H1 (cell line): ENCODE data around the gene TBCA. TPM values are rescaled to one million over a fixed set of nuclear protein-coding genes. Genes with fewer than 3 reads are reported as not detected.

Experiments
- CTCF ChIA-PET: fragments of 300-600 bp; sonication (Branson Sonifier 250); formaldehyde crosslinking; loops from one replicate; lab custom pipeline; 2021; ENCODE audit not compliant: partially characterized antibody; lab: Charles Lee
- POLR2A ChIA-PET: fragments of 300-600 bp; sonication (Branson Sonifier 250); formaldehyde crosslinking; loops from one replicate; lab custom pipeline; 2021; ENCODE audit warnings: inconsistent platforms; ENCODE audit not compliant: partially characterized antibody; lab: Charles Lee
- DNase-seq, 2 experiments: peaks; one replicate each; pipeline versions ENCODE4 v3.0.0 to v3.0.0-alpha.2; 2010 to 2022; ENCODE audit warnings: low spot score in 2 of 2, low read depth in 1 of 2, mixed read lengths in 1 of 2
- FAIRE-seq: peaks from 2 replicates; lab custom pipeline; 2011; peaks lifted over from hg19 to GRCh38; lab: Jason Lieb, UNC
- H2AFZ ChIP-seq: 2 replicates; pipeline ENCODE4 v1.8.1; 2012; ENCODE audit warnings: low read length, inconsistent platforms
- H2AK5ac ChIP-seq: 2 replicates; pipeline ENCODE4 v1.6.1; 2013; ENCODE audit warnings: low read depth, low read length
- H2BK120ac ChIP-seq: replicated peaks from 2 replicates; pipeline ENCODE3; 2013; ENCODE audit warnings: low read depth, low read length, inconsistent platforms
- H2BK12ac ChIP-seq: 2 replicates; pipeline ENCODE4 v1.6.1; 2013; ENCODE audit warnings: low read depth, low read length
- H2BK15ac ChIP-seq: 2 replicates; pipeline ENCODE4 v1.6.1; 2013; ENCODE audit warnings: low read length
- H2BK20ac ChIP-seq: 2 replicates; pipeline ENCODE4 v1.6.1; 2013; ENCODE audit warnings: low read length
- H2BK5ac ChIP-seq: 2 replicates; pipeline ENCODE4 v1.6.1; 2013; ENCODE audit warnings: low read depth, low read length
- H3K14ac ChIP-seq: 2 replicates; pipeline ENCODE4 v1.6.1; 2013; ENCODE audit warnings: inconsistent platforms; ENCODE audit not compliant: insufficient read length
- H3K18ac ChIP-seq: 2 replicates; pipeline ENCODE4 v1.6.1; 2013; ENCODE audit warnings: low read length; ENCODE audit errors: extremely low read depth
- H3K23ac ChIP-seq: 2 replicates; pipeline ENCODE4 v1.6.1; 2013; ENCODE audit warnings: inconsistent platforms; ENCODE audit not compliant: insufficient read length
- H3K23me2 ChIP-seq: 2 replicates; pipeline ENCODE4 v1.6.1; 2013; ENCODE audit warnings: low read depth, low read length
- H3K27ac ChIP-seq: 2 replicates; pipeline ENCODE4 v1.6.1; 2011; ENCODE audit warnings: low read depth, low read length, inconsistent platforms
- H3K27me3 ChIP-seq, 4 experiments: replicated peaks in 1 of 4; 1 replicate in 1 of 4; 2 replicates in 3 of 4; pipeline versions ENCODE4 v1.6.1 to v1.8.1; 2011 to 2013; ENCODE audit warnings: low read length in 3 of 4, mild to moderate bottlenecking in 3 of 4, inconsistent platforms in 2 of 4, mixed read lengths in 2 of 4, moderate library complexity in 1 of 4; ENCODE audit not compliant: control insufficient read depth in 3 of 4, insufficient read depth in 3 of 4; ENCODE audit errors: extremely low read depth in 1 of 4
- H3K36me3 ChIP-seq, 4 experiments: 2 replicates each; pipeline versions ENCODE4 v1.6.1 to v1.8.1; 2011 to 2013; ENCODE audit warnings: mild to moderate bottlenecking in 4 of 4, low read length in 3 of 4, moderate library complexity in 2 of 4, control low read depth in 1 of 4, inconsistent platforms in 1 of 4; ENCODE audit not compliant: insufficient read depth in 4 of 4, control insufficient read depth in 2 of 4
- H3K4ac ChIP-seq: replicated peaks from 2 replicates; pipeline ENCODE3; 2013; ENCODE audit warnings: low read length, low read depth, mixed read lengths, inconsistent platforms; ENCODE audit not compliant: insufficient read length
- H3K4me1 ChIP-seq, 4 experiments: replicated peaks in 1 of 4; 1 replicate in 1 of 4; 2 replicates in 3 of 4; pipeline versions ENCODE4 v1.6.1 to v1.8.1; 2011 to 2013; ENCODE audit warnings: low read length in 3 of 4, inconsistent platforms in 2 of 4, mixed read lengths in 1 of 4; ENCODE audit not compliant: insufficient read depth in 4 of 4, control insufficient read depth in 3 of 4
- H3K4me2 ChIP-seq, 2 experiments: 2 replicates each; pipeline versions ENCODE4 v1.6.1 to v1.8.1; 2011 to 2013; ENCODE audit warnings: low read depth in 2 of 2, low read length in 2 of 2, control low read depth in 1 of 2, inconsistent platforms in 1 of 2, mild to moderate bottlenecking in 1 of 2; ENCODE audit not compliant: insufficient read depth in 1 of 2
- H3K4me3 ChIP-seq, 4 experiments: fragments of 200-600, 300-600 bp in 1 of 4; sonication (generic), shearing (Covaris generic), sonication (Bioruptor Twin) in 1 of 4; 2 replicates each; pipeline versions ENCODE4 v1.5.1 to v1.8.1; 2011 to 2016; ENCODE audit warnings: low read length in 4 of 4, low read depth in 3 of 4, control low read depth in 2 of 4, inconsistent platforms in 2 of 4, mild to moderate bottlenecking in 2 of 4, mixed read lengths in 1 of 4, moderate library complexity in 1 of 4; ENCODE audit not compliant: insufficient read depth in 2 of 4; ENCODE audit errors: extremely low read depth in 1 of 4
- H3K56ac ChIP-seq: replicated peaks from 2 replicates; pipeline ENCODE3; 2013; ENCODE audit warnings: low read depth, mild to moderate bottlenecking, mixed read lengths, low read length, inconsistent platforms; ENCODE audit not compliant: insufficient read length
- H3K79me1 ChIP-seq: 2 replicates; pipeline ENCODE4 v1.6.1; 2013; ENCODE audit warnings: low read depth, low read length, control low read depth
- H3K79me2 ChIP-seq, 2 experiments: 2 replicates each; pipeline versions ENCODE4 v1.6.1 to v1.8.1; 2012 to 2013; ENCODE audit warnings: low read length in 2 of 2, mild to moderate bottlenecking in 2 of 2, inconsistent platforms in 1 of 2; ENCODE audit not compliant: insufficient read depth in 2 of 2, control insufficient read depth in 1 of 2
- H3K9ac ChIP-seq, 4 experiments: replicated peaks in 1 of 4; 1 replicate in 1 of 4; 2 replicates in 3 of 4; pipeline versions ENCODE4 v1.6.1 to v1.8.1; 2011 to 2013; ENCODE audit warnings: low read depth in 3 of 4, low read length in 3 of 4, control low read depth in 2 of 4, mild to moderate bottlenecking in 2 of 4, moderate library complexity in 2 of 4, inconsistent platforms in 1 of 4; ENCODE audit errors: extremely low read depth in 1 of 4
- H3K9me3 ChIP-seq, 2 experiments: 2 replicates each; pipeline versions ENCODE4 v1.6.1 to v1.8.1; 2012 to 2013; ENCODE audit warnings: mild to moderate bottlenecking in 2 of 2, moderate library complexity in 2 of 2, control low read depth in 1 of 2, inconsistent platforms in 1 of 2, low read depth in 1 of 2, low read length in 1 of 2, mixed read lengths in 1 of 2; ENCODE audit not compliant: insufficient read depth in 2 of 2
- H4K20me1 ChIP-seq, 2 experiments: replicated peaks in 1 of 2; 2 replicates each; pipeline versions ENCODE3 to v1.8.1; 2011 to 2013; ENCODE audit warnings: inconsistent platforms in 2 of 2, low read length in 2 of 2, mild to moderate bottlenecking in 1 of 2; ENCODE audit not compliant: insufficient read depth in 2 of 2, control insufficient read depth in 1 of 2
- H4K5ac ChIP-seq: 2 replicates; pipeline ENCODE4 v1.6.1; 2013; ENCODE audit warnings: low read length, low read depth, mixed read lengths, inconsistent platforms; ENCODE audit not compliant: insufficient read length
- H4K8ac ChIP-seq: 2 replicates; pipeline ENCODE4 v1.8.0; 2013; ENCODE audit warnings: mild to moderate bottlenecking, moderate library complexity, low read length, inconsistent platforms; ENCODE audit not compliant: insufficient read depth; ENCODE audit errors: extremely low read depth
- H4K91ac ChIP-seq: replicated peaks from 2 replicates; pipeline ENCODE3; 2013; ENCODE audit warnings: low read length, mixed read lengths, inconsistent platforms; ENCODE audit not compliant: insufficient read length
- BACH1 ChIP-seq: IDR thresholded peaks from 2 replicates; pipeline ENCODE4 v1.6.1; 2012; ENCODE audit warnings: low read length, improper control_type of control experiment
- CEBPB ChIP-seq: IDR thresholded peaks from 2 replicates; pipeline ENCODE4 v1.6.1; 2012; ENCODE audit warnings: low read depth, low read length
- EP300 ChIP-seq, 2 experiments: IDR thresholded peaks; 1 replicate in 1 of 2; 2 replicates in 1 of 2; pipeline ENCODE4 v1.6.1; 2011 to 2012; ENCODE audit warnings: low read depth in 2 of 2, low read length in 2 of 2, mild to moderate bottlenecking in 2 of 2, borderline replicate concordance in 1 of 2, inconsistent platforms in 1 of 2, moderate library complexity in 1 of 2
- FOSL1 ChIP-seq: IDR thresholded peaks from 2 replicates; pipeline ENCODE4 v1.6.1; 2011; ENCODE audit warnings: mild to moderate bottlenecking, low read depth, low read length, moderate library complexity; ENCODE audit not compliant: insufficient read depth
- JUND ChIP-seq: IDR thresholded peaks from 2 replicates; pipeline ENCODE4 v1.6.1; 2011; ENCODE audit warnings: mild to moderate bottlenecking, improper control_type of control experiment, low read length
- RNF2 ChIP-seq: fragments of 200-900, 300-1000 bp; sonication (generic); IDR thresholded peaks from 2 replicates; pipeline ENCODE4 v1.7.1; 2016; ENCODE audit warnings: borderline replicate concordance, low read depth, mild to moderate bottlenecking, antibody characterized with exemption, low read length; ENCODE audit not compliant: poor library complexity, severe bottlenecking; ENCODE audit errors: missing control alignments
- RXRA ChIP-seq: IDR thresholded peaks from 2 replicates; pipeline ENCODE4 v1.6.1; 2011; ENCODE audit warnings: low read depth, mild to moderate bottlenecking, low read length, moderate library complexity; ENCODE audit not compliant: insufficient read depth
- TBP ChIP-seq: IDR thresholded peaks from 2 replicates; pipeline ENCODE4 v1.6.1; 2011; ENCODE audit warnings: low read depth, low read length, improper control_type of control experiment
- TCF12 ChIP-seq: IDR thresholded peaks from 2 replicates; pipeline ENCODE4 v1.6.1; 2011; ENCODE audit warnings: low read depth, mild to moderate bottlenecking, low read length
- WGBS, 2 experiments: shearing (Covaris generic) in 1 of 2; methylation state at CpG; one replicate each; pipeline versions ENCODE4 v1.1.6 to v1.1.7; 2013 to 2015; ENCODE audit warnings: low lambda C conversion rate in 2 of 2, mixed read lengths in 2 of 2, inconsistent platforms in 1 of 2, low coverage in 1 of 2, missing lambda C conversion rate in 1 of 2; ENCODE audit not compliant: insufficient replicate concordance in 2 of 2, insufficient coverage in 1 of 2, insufficient read length in 1 of 2; ENCODE audit errors: extremely low coverage in 1 of 2, missing lambda C conversion rate in 1 of 2; 5-methylcytosine and 5-hydroxymethylcytosine counted together
- polyA plus RNA-seq, 7 experiments: library from polyadenylated mRNA; depleted of rRNA in 3 of 7; stranded (reverse) in 5 of 7; unstranded in 2 of 7; fragments of >200 nt in 5 of 7; fragments of 200-250 nt in 2 of 7; gene quantifications; 1 replicate in 5 of 7; 2 replicates in 1 of 7; 4 replicates in 1 of 7; pipeline versions ENCODE4 v1.2.1 to v1.2.3, GENCODE V29; 2011 to 2013; ENCODE audit warnings: missing spikeins in 2 of 7, mixed read lengths in 2 of 7
- total RNA-seq: library from RNA; stranded (reverse); fragmentation: NEBNext Ultra II Directional; extraction: Animal tissue kit (Norgen Biotek cat#: 25700); gene quantifications from 2 replicates; pipeline ENCODE4 v1.2.1, GENCODE V29; 2021
- TF ChIP-seq, protein P1 (sequence below): IDR thresholded peaks from 2 replicates; pipeline ENCODE4 v1.6.1; 2012; ENCODE audit warnings: low read length, inconsistent platforms

Gene TBCA
- total and polyA plus RNA-seq, 2 of the 8 experiments (the other 6 are each of a cell fraction or from before 2014, with no cell fraction given): 55.7 to 320 TPM

DNA sequence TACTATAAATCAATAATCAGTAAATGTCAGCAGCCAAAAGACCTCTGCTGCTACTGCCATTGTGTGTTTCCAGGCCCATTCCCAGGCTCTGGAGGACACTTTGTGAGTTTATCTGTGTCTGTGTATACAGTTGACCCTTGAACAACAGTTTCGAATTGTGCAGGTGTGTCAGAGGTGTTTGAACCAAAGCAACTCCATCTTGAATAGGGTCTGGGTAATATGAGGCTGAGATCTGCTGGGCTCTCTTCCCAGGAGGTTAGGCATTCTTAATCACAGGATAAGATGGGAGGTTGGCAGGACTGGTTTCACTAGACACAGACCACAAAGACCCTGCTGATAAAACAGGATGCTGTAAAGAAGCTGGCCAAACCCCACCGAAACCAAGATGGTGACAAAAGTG lies 2.3 kb upstream of the TBCA start:
- peaks cover 0 to 13% (median 6%) of the 10 kb centered on the region in 4 experiments; a peak in 4 of 7 replicates for H3K4me1 ChIP-seq
- no peak overlapping the region for H3K18ac ChIP-seq
- no peak overlapping the region for H2BK20ac ChIP-seq
- no peak overlapping the region for H3K56ac ChIP-seq
- TF ChIP-seq TCF12 (no peak), TBP (no peak), RNF2 (no peak), RXRA (no peak), CEBPB (no peak), FOSL1 (no peak), JUND (no peak), BACH1 (no peak), EP300 (IDR thresholded peaks at IDR 0.05; ENCODE audit: borderline replicate concordance in 1 of 2, low read depth in 2 of 2, low read length in 2 of 2) (no peak)
- TF ChIP-seq, protein P1, sequence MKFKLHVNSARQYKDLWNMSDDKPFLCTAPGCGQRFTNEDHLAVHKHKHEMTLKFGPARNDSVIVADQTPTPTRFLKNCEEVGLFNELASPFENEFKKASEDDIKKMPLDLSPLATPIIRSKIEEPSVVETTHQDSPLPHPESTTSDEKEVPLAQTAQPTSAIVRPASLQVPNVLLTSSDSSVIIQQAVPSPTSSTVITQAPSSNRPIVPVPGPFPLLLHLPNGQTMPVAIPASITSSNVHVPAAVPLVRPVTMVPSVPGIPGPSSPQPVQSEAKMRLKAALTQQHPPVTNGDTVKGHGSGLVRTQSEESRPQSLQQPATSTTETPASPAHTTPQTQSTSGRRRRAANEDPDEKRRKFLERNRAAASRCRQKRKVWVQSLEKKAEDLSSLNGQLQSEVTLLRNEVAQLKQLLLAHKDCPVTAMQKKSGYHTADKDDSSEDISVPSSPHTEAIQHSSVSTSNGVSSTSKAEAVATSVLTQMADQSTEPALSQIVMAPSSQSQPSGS: no peak
- H2BK120ac ChIP-seq: no peak overlapping the region
- H3K4me3 ChIP-seq: no peak overlapping the region
- H3K79me2 ChIP-seq: peaks cover 2 to 22% of the 10 kb centered on the region in 2 experiments
- H3K36me3 ChIP-seq: no peaks in the 10 kb centered on the region
- no peak overlapping the region; a peak in 1 of 7 replicates for H3K9ac ChIP-seq
- no peak overlapping the region for H3K4ac ChIP-seq
- no peak overlapping the region for H3K4me2 ChIP-seq
- no peak overlapping the region for H3K14ac ChIP-seq
- no peaks in the 10 kb centered on the region for H3K79me1 ChIP-seq
- FAIRE-seq: no peak
- 79% methylated on average over 2 of the region's 2 CpGs; no CpG with 5 or more reads in 1 of the 2 experiments for WGBS, 2 experiments
- no peak overlapping the region for H4K91ac ChIP-seq
- H2AK5ac ChIP-seq: no peak overlapping the region
- CTCF ChIA-PET: no interaction called here
- H3K27me3 ChIP-seq: no peaks in the 10 kb centered on the region
- no peak overlapping the region for H4K5ac ChIP-seq
- H3K27ac ChIP-seq: no peak overlapping the region
- DNase-seq: no peak
- H2AFZ ChIP-seq: no peak overlapping the region
- POLR2A ChIA-PET: no interaction called here
- H2BK5ac ChIP-seq: no peak overlapping the region
- no peak overlapping the region for H2BK15ac ChIP-seq
- no peak overlapping the region for H4K8ac ChIP-seq
- no peaks in the 10 kb centered on the region; the same call in 1 of the 2 replicates for H3K23me2 ChIP-seq
- no peaks in the 10 kb centered on the region for H3K9me3 ChIP-seq
- peaks cover 8% of the 10 kb centered on the region in 2 experiments for H4K20me1 ChIP-seq
- H2BK12ac ChIP-seq: no peak overlapping the region
- H3K23ac ChIP-seq: no peak overlapping the region
